Measurements from ENCODE around the gene SH3BGRL.

DNA sequence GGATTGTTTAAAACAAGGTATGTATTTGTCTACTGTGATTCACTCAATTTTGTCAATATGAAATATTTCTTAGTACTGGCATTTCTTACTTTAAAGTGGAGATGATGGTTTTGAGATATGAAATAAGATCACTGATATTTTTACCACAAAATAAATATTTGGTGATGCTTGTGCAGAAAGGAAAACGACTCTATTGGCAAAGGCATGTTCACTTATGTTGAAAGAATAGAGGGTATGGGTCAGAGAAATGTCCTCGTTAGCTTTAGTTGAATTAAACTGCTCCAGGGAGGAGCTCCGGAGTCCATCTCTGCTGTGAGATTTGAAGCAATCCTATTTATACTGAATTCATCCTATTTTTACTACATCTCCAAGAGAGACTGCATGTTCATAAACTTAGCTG lies 84.2 kb downstream of the SH3BGRL start:
- TF ChIP-seq CTCF (IDR thresholded peaks at IDR 0.05) = no peak
- TF ChIP-seq EZH2 (IDR thresholded peaks at IDR 0.05; ENCODE audit: borderline replicate concordance, insufficient read depth, low read depth, low read length, poor library complexity, severe bottlenecking) = no peak

All from B cell (primary cell).